Stimulated activated CD8-positive, alpha-beta memory T cell treated with anti-CD3 and anti-CD28 coated beads, Interleukin-4, amount 100 ng/mL, for 4 hours (primary cell): ENCODE results near the gene ARHGEF26.

Source experiments
- DNase-seq, 2 donors: peaks; one replicate each; pipeline ENCODE4 v3.0.0-alpha.2; 2020; ENCODE audit warnings: low read depth in 2 of 2, low spot score in 1 of 2

Gene ARHGEF26

DNA sequence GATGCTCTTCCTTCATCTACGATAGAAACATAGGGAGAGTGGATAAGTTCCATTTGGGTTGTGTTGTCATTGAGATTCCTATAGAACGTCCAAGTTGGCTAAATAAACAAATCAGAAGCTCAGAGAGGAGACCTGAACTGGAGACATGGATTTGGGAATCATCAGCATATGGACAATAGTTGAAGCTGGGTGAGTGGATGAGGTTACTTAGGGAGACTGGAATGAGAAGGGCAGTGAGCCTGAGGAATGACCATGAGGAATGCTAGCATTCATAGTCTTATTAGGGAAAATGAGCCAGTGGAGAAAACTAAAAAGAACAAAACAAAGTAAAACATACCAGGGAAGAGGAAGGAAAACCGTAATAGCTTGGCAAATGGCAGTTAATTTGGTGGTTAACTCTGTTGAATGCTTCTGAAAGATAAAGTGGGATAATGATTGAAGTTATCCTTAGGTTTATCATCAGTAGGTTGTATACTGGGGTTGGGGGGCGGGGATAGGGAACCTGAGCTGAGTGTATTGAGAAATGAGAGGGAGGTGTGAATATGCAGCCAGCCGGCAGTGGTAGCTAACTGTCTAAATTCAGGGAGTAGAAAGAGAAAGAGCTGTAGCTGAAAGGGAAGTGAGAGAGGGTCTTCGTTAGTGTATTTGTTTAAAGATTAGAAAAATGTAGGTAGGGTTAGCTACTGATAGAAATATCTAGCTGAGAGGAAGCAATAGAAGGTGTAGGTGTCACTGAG is 74.6 kb downstream of the ARHGEF26 start:
- DNase-seq, result no peak

DNA sequence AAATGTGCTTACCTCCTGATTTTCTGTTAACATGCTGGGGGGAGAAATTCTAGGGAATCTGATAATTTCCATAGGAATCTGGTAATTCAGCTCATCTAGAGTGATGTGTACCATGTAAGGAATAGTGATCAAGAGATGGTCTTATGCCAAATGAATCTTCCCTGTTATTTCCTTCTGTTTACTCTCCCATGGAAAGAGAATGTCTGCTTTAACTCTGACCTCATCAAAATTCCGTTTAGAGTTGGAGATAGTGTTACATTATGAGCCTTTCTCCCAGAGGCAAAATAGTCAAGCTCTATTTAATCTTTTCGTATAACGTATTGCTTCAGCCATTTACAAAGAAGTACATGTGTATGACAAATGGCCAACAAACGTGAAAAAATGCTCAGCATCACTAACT is 76.6 kb downstream of the ARHGEF26 start:
- DNase-seq, result no peak

DNA sequence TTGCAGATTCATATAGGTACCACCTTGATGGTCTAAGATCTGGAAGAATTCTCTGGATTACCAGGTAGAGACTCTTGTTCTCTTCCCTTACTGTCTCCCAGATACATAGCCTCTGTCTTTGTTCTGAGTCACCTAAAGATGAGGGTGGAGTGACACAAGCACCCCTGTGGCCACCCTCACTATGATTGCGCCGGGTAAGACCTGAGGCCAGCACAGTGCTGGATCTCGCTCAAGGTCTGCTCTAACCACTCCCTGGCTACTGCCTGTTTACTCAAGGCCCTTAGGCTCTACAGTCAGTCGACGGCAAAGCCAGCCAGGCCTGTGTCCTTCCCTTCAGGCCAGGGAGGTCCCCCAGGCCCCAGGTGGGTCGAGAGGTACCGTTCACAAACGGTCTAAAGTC is 88.3 kb downstream of the ARHGEF26 start:
- no peak for DNase-seq

DNA sequence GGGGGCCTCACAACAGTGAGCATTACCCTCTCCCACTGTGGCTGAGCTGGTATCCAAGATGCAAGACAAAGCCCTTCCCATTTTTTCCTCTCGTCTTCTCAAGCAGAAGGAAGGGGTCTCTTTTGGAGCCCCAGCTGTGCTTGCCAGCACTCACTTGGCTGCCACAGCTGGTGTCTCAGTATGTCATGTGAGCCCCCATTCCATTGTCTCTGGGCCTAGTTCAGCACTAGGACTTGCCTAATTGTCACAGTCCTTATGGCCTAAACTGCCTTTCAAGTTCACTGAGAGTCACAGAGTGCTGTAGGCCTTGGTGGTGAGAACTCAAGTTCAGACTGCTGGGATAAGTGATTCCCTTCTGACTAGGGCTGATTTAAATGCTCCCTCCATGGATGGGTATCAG is 89.8 kb downstream of the ARHGEF26 start:
- no peak for DNase-seq

DNA sequence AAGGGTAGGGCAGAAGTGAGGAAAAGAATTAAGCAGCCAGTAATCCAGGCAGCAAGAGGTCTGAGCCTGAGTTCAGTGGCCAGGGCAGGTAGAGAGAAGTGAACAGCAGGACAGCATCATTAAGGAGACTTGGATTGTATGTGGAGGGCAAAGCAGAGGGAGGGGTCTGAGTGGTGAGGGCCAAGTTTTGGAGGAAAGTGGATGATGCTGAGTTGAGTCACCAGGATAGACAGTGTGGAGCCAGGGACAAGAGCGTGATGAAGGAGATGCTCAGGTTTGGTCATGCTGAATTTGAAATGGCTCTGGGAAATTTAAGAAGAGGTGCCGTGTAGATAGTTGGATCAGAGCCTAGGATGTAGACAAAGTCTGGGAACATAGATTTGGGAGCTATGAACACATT is 93.1 kb downstream of the ARHGEF26 start:
- no peak for DNase-seq

DNA sequence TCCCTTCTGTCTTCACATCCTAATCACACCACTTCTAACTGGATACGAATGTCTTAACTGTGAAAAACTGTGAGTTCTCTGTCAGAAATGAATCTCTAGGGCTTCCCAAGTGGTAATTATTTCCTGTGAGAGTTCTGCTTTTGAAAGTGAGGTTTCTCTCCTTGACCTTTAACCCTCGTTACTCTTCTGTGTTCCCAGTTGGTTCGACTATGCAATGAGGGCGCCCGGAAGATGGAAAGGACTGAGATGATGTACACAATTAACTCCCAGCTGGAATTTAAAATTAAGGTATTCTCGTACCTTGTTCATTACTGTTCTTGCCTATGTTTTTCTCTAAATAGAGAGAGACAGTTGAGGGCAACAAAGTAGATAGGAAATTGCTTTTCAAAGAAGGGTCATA is 96.5 kb downstream of the ARHGEF26 start:
- DNase-seq, result no peak

DNA sequence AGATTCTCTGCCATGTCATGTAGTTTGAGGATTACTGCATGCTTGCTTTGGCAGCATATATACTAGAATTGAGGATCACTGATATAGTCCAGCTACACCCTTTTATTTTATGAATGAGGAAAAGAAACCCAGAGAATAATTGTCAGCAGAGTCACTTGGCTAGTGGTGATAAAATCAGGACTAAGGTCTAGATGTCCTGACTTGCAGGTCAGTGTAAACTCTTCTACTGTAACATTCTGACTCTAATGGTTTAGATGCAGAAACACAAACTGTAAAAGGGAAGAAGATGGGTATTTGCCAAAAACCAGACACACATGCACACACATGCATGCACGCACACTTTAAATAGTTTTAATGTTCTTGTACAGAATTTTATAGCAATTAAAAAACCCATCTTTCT is 97.5 kb downstream of the ARHGEF26 start:
- DNase-seq, result no peak

DNA sequence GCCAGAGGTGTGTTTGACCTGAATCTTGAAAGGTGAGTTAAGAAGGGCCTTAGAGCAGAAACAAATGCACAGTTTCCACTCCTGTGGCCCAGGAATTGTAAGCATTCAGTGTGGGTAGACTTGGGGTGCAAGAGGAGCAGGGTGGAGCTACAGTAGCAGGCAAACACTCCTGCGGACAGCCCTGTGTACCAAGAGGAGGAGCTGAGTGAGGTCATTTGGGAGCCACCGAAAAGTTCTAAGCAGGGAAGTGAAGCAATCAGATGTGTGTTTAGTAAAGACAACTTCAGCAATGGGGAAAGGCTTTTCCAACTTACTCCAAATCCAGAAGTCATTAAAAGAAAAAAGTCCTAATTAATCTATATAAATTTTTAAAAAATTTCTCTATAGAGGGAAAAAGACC is 99.3 kb downstream of the ARHGEF26 start:
- no peak for DNase-seq

DNA sequence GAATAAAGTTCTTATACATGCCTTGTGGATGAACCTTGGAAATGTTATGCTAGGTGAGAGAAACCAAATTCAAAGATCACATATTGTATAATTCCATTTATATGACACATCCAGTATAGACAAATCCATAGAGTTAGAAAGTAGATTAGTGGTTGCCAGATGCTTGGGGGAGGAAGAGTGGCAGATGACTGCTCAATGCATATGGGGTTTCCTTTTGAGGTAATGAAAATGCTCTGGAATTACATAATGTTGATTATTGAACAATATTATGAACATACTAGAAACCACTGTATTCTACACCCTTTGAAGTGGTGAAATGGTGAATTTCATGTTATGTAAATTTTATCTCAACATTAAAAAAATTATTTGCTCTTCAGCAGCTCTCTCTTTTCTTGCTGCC is 102.3 kb downstream of the ARHGEF26 start:
- DNase-seq, result no peak

DNA sequence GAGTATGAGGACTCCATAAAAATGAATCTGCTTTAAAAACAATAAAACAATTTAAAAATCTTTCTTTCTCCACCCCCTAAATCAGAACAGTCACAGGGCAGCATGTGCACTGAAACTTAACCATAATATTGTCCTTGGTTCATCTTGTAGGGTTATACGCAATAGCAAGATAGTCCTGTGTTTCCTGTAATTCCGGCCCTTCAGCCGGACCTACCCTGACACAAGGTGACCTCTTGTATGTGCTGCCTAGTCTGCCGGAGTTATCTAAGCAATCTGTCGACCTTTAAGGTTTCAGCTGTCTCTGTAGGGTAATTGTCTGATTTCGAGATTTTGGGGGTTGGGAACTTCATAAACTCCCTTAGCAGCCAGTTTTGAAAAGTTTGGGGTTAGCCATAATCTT is 103.2 kb downstream of the ARHGEF26 start:
- DNase-seq, result no peak

DNA sequence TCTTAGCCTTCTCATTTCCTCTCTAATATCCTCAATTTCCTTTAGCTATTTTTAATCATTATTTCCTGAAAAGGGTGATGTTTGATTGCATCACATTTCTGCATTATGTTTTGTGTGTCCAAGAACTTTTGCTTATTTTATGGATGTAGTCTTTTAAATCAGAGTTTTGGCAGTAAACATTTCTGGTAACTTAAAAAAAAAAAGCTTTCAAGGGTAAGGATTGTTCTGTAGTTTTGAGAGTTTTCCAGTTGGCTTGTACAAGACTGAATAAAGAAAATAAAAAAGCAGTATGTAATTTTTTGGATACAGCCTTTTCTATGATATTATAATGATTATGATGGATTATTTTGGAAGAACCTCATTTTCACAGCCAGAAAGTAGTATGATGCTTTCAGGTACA is 103.7 kb downstream of the ARHGEF26 start:
- no peak for DNase-seq

DNA sequence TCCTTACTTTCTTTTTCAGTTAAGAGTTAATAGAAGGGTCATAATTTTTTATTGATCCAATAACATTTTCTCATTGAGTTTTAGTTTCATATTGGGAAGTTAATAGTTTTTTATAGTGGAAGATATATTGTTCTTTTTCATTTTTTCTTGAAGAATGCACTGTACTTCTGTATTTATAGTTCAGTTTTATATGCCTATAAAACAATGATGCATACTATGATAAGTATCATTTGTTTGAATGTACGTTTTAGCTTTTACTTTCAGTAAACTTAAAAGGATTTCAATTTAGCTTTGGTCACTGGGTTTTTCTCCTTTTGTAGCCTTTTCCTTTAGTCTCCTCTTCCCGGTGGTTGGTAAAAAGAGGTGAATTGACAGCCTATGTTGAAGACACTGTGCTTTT is 104.3 kb downstream of the ARHGEF26 start:
- DNase-seq, result no peak

DNA sequence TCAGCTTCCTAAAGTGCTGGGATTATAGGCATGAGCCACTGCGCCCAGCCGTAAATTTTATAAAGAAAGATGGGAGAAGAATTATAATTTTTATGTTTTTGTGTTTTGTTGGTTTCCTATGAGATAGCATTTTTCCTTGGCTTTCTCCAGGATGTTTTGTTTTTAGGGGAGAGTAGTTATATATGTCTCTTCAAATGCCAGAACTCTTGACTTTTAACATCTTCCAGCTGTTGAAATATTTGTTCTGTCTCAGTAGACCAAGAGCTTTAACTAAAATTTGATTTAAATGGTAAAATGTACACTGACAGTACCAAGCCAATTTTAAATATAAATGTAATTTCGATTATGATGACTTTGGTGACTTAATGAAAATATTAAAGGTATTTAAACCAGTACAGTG is 106.3 kb downstream of the ARHGEF26 start:
- DNase-seq, result no peak

DNA sequence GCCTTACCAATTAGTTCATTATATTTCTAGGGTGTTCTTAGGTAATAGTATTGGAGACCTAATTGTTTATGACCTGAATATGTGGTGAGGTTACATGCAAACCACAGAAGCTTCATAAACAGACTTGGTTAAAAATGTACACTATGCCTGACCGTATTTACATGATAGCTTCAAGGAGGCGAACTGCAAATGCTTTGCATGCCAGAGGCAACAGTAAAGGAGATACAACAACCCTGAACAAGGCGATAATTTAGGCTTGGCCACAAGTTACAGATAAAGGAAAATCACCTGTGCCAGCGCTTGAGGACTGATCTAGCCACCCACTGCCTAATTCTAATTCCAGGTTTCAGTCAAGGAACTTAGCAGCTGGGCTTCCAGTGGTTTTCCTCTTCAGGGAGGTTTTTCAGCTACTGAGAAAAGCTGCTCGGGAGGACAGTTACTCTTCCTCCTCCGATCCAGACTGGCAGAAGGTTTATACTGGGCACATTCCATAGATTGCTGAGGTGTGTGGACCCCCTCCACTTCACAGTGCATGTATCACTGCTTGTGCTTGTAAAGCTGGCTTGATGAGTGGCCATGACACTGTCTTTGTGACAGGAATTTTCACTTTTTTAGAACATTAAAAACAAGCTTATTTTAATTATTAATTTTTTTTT is 107.5 kb downstream of the ARHGEF26 start:
- DNase-seq, result no peak

DNA sequence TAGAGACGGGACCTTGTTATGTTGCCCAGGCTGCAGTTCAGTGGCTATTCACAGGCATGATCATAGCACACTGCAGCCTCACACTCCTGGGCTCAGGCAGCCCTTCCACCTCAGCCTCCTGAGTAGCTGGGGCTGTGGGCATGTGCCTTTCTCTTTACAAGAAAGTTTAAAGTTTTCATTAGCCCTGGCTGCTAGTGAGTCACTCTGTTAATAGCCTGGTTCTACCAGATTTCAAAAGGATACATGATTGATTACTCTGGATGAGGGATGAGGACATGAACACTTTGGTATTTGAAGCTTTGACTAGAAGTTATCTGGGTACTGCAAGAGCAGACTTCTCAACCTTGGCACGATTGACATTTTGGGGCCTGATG is 108.0 kb downstream of the ARHGEF26 start:
- no peak for DNase-seq

DNA sequence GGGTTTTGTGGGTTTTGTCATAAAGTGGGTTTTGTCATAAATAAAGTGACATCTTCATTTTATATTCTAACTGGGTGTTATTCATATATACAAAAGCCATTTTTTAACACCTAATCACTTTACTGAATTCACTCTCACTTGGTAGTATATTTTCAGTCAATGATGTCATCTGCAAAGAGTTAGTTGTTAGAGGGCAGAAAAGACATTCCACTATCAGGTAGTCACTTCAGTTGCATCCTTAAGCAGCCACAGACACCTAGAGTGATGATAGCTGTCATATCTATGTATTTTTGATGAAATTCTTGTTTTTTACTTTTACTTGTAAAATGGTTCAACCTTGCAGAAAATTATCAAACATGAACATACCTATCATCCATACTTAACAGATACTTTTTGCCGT is 114.1 kb downstream of the ARHGEF26 start:
- no peak for DNase-seq

DNA sequence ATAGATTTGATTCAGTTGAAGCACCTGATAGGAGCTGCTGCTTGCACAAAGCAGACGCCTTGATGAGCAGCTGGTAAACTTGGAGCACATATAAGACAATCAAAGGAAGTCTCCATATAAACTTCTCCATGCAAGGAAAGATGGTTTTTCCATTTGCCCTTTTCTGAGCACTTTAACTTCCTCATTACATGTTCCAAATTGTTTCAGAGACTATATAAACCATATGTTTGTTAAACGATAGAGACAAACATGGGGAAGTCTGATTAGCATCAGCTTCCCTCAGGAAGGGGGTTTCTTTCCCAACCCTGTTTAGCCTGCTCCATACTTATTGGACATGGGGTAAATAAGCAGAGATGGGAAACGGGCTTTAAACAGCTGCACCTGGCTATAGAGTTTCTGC is 115.1 kb downstream of the ARHGEF26 start:
- DNase-seq, result no peak

DNA sequence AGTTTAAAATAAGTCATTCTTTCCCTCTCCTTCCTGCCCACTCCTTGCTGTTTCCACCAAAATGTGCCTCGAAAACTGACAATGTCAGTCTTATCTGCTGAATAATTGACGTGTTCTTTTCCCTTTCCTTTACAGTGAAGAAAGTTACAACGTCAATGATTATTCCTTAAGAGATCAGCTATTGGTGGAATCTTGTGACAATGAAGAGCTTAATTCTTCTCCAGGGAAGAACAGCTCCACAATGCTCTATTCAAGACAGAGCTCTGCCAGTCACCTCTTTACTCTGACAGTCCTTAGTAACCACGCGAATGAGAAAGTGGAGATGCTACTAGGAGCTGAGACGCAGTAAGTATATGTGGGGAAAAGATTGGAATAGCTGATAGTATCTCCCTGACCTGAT is 119.0 kb downstream of the ARHGEF26 start:
- DNase-seq, result no peak

DNA sequence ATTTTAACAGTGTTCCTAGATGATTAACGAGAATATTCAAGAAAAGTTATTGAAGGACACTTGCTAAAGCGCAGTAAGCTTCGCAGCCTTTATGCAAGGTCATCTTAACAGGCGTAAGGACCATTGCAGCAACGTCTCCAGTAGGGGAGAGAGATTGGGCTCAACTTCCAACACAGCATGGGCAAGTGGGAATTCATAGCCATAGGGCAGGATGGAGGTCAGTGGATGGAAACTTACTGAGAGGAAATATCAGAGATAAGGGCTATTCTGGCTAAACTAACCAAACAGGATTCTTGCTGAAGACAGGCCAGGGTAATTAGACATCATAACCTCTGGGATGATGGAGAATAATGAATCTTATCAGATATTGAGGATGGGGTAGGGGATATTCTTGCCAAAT is 120.3 kb downstream of the ARHGEF26 start:
- DNase-seq, result no peak

DNA sequence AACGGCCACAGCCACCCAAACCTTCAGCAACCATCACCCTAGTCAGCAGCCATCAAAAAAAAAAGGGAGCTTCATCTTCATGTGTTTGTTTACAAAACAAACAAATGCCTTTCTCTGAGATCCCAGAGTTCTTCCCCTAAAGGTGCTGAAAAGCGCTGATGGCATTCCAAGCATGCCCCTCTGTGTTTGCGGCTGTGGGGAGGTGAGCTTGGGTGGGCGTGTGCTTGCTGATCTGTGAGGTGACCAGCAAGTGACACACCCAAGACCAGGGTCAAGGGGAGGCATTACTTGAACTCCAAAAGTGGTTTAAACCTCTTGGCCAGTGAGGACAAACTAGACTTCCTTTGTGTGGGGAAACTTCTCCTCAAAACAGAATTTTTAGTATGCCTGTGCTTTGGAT is 121.6 kb downstream of the ARHGEF26 start:
- DNase-seq, result no peak

DNA sequence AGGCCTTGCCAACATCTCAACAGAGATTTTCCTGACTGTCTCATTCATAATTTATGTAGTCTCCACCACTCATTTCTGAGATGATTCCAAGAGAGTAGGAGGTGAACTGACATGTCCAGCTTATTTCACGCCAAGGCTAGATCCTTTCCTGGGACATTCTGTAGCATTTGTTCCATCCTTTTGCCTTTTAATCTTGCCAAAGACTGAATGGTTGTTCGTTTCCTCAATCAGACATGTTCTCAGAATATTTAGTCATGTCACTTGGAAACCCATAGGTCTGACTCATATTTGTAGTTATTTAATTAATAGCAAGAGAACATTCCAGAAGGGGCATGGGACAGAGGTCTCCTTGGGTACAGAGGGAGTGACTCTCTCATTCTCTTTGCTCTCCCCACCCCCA is 122.2 kb downstream of the ARHGEF26 start:
- DNase-seq, result no peak

DNA sequence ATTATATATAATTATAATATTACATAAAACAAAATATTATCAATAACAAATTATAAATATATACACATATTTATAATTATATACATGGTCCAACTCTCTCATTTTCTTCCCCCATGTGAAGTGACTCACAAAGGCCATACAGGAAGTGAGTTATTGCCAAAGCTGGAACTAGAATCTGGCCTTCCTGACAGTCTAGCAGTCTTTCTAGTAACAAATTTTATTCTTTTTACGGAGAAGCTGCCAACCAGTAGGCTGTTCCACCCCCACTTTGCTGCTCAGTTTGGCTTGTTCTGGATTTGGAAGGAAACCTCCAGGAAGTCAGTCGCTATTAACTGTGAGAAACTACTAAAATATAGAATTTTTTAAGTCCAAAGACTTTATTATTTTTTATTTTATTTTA is 123.5 kb downstream of the ARHGEF26 start:
- DNase-seq, result no peak

DNA sequence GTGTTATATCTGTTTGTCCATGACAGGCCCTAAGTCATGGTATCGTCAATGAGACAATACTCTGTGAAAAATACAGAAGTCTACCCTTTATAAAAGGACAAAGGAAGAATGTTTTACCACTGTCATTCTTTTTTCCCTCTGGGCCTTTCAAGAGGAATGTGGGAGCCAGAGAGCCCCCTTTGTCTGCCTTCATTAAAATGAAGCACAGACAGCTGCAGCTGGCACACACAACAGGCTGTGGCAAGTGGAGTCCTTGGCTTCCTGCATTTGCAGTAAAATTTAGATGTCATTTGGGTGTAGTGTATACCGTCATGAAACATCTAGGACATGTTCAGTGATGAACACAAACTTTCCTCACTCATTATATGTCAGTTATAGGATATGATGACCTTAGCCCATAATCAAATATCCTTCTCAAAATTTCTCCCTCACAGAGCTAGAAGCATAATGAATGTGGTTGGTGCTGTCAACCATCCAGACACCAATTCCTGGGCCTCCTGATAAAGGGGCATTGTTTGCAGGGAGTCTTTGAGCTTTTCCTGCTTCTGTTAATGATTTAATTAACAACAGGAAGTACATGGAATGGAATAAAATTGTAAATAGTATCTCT is 126.7 kb downstream of the ARHGEF26 start:
- DNase-seq, result no peak
